NCI-H187 (cell line): Measurements from ENCODE around the gene PLXNA1.

ENCODE experiments used
- DNase-seq, 2 experiments: peaks; one replicate each; lab custom pipeline; 2025; lab: John Stamatoyannopoulos, UW

PLXNA1 gene

DNA sequence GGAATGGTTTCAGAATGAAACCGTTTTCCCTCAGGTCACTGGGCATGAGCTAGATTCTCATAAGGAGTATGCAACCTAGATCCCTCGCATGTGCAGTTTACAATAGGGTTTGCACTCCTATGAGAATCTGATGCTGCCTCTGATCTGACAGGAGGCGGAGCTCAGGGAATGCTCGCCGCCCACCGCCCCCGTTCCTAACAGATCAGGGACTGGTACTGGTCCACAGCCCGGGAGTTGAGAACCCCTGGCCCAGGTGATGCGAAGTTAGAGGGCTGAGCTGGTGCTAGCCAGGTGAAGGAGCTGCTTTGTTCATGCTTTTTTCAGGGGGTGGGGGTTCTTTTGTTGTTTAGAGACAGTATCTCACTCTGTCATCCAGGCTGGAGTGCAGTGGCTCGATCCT is 15.5 kb upstream of the PLXNA1 start:
- no peak for DNase-seq

DNA sequence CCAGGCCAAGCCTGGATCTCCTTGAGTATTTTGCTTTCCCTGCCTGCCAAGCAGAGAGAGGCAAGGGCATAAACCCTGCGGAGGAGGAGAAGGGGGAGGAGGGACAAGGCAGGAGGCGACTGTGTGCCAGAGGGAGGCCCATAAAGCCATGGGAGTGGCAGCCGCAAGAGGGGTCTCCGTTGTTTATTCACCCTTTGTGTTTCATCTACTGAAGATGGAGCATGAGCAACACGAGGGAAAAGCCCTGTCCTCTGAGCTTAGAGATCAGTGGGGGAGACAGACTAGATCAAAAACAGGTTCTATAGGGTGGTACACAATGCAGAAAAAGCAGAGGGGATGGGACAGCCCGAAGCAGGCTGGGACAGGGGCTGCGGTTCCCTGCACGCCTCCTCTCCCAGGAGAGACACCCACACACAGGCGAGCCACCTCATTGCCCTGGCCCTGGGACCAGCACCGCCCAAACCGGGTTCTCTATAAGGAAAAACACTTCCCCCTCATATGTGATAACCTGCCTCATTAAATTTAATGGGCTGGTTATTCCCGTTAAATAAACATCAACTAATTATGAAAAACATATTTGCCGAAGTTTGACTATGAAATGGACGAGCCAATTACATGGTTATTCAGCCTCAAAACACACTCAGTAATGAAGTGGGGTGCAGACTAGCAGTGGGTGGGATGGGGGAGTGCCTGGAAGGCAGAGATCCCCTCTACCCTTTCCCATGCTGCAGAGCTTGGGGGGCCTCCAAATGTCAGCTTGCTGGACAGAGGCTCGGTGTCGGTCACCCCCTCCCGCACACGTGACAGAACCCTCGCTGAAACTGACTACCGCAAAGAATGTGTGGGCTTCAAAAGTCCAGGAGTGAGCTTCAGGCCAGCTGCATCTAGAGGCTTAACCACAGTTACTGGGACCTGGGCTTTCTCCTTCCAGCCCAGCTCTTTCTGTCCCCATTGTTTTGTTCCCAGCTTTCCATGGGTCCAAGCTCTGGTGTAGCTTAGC is 14.2 kb upstream of the PLXNA1 start:
- DNase-seq, result no peak

DNA sequence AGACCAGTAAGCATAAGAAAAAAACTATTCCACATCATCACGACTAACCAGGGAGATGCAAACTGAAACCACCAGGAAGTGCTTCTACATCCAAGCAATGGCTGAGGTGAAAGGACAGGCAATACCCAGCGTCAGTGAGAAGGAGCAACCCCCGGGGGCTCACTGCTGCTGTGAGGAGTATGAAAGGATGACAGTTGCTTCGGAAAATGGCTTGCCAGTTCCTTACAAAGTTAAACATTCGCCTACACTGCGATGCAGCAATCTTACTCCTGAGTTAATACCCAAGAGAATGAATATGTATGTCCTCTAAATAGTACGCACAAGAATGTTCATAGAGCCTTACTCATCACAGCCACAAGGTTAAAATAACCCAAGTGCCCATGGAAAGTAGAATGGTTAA is 13.3 kb upstream of the PLXNA1 start:
- DNase-seq, result no peak

DNA sequence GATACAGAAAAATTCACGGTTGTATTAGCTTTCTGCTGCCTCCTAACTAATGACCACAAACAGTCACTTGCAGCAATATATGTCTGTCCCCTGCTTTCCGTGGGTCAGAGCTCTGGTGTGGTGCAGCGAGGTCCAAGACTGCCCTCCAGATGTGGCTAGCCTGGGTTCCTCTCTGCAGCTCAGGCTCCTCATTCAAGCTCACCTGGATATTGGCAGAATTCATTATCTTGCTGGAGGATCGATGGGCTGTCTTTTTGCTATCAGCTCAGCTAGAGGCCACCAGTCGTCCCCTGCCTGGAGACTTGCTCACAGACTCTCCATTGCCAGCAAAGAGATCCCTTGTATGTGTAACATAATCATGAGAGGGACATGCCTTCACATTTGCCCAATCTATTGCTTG is 12.8 kb upstream of the PLXNA1 start:
- DNase-seq, result no peak

DNA sequence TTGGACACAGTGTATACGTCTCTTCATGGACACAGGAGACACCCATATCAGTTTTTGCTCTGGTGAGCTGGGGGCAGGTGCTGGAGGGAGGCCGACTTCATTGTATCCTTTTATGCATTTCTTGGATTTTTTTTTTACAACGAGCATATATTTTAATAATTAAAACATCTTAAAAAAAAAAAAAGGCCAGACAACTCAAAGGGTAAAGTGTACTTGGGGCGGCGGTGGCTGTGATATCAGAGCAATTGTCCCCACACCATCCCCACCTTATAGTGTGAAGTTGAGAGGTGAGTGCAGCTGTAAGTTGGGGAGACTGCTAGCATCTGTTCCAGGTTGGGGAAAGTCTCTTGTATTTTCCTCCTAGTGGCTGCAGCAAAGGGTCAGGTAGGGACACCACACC is 12.0 kb upstream of the PLXNA1 start:
- DNase-seq, result no peak

DNA sequence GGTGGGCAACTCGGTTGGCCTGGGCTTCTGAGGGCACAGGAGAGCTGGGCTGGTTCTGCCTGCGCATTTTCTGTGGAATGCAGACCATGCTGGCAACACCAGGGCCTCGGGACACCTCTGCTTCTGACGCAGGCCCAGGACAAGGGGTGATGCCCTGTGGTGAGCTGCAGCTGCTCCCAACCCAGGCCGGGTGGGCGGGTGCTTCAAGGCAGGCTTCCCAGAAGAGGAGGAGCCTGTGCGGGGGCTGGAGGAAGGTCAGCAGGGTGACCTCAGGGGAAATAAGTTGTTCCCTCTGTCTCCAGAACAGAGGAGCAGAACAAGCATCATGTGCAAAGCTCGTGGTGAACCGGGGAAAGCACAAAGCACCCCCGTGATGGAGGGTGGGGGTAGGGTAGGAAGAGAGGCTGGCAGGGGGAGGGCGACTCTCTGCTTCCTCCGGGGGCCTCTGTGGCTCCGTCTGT is 11.0 kb upstream of the PLXNA1 start:
- DNase-seq, result no peak

DNA sequence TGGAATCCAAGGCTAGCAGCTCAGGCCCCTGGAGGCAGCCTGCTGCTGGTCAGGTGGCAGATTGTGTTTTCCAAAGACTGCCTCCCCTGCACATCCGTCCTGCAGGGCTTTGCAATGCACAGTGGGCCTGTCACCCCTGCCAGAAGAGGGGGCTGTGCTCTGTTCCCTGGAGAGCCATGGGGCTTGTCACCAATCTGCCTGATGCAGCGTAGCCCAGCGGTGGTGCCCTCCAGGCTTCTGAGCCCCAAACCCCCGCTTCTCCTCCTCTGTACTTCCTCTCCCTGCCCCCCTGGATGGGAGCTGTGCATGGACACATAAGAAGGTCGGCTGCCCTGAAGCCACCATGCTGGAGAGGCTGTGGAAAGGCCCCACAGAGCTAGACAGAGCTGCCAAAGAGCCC is 10.0 kb upstream of the PLXNA1 start:
- no peak for DNase-seq

DNA sequence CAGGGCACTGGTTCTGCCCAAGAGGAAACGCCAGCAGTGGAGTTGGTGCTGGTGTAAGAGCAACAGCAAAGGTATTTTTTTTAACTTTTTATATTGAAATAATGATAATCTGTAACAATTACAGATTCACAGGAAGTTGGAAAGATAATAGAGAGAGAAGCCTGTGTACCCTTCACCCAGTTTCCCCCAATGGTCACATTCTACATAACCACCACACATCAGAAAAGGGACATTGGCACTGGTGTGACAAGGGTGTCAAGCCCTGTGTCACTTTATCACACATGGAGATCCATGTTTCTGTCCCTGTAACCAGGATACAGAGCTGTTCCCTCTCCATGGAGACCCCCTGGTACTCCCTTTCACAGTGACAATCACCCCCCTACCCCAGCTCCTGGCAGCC is 9.1 kb upstream of the PLXNA1 start:
- no peak for DNase-seq

DNA sequence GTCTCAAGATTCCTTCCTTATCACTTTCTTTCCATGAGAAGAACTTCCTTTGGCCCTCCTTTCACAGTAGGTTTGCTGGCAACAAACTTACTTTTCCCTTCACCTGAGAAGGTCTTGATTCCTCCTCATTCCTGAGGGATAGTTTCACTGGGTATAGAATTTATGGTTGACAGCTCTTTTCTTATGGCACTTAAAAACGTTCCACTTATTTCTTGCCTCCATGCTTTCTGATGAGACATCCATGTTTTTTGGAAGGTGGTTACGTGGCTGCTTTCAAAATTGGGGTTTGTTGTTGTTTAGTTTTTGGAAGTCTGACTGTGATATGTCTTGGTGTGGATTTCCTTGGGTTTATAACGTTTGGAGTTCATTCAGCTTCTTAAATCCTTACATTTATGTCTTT is 8.2 kb upstream of the PLXNA1 start:
- no peak for DNase-seq

DNA sequence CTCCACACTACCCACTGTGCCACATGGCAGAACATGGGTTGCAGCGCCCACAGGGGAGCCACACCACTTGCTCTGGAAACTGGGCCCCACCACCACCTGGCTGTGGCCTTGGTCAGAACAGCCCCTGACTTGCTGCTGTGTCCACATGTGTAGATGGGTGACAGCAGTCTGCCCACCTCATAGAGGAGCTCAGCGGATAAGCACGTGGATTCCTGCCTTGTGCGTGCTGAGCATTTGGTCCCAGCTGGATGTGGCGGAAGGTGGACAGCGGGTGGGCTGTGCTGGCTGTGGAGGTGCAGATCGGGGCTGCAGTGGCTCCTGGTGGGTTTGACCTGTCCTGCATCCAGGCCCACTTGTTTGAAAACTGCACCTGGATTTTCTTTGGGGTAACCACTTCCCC is 6.0 kb upstream of the PLXNA1 start:
- DNase-seq, result no peak

DNA sequence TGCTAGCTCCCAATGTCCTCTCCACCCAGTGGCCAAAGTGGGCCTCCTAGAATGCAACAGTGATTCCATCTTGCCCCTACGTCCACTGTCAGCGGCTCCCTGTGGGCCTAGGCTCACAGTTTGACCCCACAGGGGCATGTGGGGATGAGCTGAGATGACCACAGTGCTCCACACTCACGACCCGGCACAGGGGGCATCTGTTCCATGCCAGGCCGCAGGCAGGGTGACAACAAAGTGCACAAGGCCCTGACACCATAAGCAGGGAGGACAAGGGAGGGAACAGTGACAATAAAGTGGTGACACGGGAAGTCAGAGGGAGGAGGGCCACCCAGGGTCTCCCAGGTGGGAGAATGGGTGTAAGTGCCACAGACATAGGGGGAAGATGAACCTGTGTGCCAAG is 5.1 kb upstream of the PLXNA1 start:
- DNase-seq, result no peak

DNA sequence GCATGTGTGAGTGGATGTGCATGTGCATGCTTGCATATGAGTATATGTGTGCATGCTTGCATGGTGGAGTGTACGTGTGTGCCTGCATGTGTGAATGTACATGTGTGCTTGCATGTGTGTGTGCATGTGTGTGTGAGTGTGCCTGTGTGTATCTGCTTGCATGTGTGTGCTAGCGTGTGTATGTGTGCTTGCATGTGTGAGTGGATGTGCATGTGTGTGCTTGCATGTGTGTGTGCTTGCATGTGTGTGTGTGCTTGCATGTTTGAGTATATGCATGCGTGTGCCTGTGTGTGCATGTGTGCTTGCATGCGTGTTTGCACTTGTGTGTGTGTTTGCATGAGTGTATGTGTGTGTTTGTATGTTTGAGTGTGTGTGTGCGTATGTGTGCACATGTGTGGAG is 4.6 kb upstream of the PLXNA1 start:
- no peak for DNase-seq

DNA sequence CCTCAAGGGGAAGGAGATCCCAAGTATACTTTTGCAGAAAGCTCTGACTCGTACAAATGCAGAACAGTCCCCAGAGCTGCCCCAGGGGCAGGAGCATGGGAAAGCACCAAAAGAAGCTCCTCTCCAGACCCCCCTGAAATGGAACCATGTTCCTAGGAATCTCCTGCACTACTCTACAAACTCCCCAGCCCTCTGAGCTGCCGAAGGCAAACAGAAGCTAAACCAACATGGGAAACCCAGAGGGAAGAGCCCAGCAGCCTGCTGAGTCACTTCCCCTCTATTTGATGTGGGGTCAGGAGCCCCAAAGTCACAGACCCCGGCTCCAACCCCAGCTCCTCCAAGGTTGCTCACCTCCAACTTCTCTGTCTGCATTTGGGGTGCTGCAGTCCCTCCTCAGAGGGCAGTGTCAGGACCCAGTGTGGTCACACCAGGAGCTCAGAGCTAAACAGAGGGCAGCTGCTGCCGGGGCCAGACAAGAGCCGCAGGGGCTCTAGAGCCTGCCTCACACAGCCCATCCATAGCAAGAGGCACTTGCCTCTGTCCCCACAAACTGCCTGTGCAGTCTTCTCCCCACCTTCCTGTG is 3.8 kb upstream of the PLXNA1 start:
- no peak for DNase-seq

DNA sequence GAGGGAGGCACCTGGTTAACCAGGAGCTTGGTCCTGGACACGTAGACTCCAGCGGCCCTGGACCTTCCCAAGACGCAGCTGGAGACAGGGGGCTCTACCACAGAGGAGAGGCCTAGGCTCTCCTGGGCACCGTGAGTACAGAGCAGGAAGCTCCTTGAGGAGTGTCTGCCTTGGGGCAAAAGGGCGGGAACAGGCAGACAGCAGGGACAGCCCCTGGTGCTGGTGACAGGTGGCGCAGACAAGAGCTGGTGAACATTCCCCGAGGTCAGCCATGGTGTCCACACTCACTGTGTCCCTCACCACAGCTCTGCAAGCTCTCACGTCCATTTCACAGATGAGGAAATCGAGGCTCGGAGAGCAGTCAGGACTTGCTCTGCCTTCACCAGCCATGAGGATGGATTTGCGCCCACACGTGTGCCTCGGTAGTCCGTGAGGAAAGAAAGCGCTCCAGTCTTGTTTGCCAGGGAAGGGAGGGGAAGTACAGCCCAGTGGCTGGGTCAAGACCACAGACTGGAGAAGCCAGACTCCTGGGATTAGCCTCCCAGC is 2.6 kb upstream of the PLXNA1 start:
- DNase-seq, result no peak

DNA sequence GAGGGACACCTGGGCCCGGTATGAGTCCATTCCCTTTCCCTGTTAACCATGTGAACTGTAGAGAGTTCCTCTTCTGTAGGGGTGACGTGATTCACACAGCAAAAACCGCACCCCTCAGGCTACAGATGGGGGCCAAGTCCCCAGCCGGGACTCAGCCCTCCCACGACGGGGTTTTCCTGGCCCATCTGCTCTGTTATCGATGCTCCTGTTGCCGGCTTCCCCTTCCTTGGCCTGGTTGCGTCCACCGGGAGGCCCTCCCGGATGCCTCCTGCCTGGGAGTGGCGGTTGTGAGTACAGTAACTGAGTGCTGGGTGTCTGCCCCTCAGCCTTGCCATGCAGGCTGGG is 817 bp upstream of the PLXNA1 start:
- DNase-seq, result no peak

DNA sequence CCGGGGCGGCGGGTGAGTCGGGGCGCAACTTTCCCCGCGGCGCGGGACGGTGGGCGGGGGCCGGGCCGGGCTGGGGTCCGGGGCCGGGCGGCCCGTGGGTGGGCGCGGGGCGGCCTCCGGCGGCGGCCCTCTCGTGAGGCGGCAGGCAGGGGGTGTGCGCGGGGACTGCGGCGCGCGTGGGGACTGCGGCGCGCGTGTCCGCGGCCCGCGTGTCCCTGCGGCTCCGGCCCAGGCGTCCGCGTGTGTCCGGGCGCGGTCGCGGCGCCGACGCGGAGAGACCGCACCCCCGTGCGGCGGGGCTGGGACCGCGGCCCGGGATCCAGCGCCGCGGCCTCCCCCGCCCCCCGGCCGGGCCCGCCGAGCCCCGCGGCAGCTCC is 349 bp downstream of the PLXNA1 start:
- no peak for DNase-seq

DNA sequence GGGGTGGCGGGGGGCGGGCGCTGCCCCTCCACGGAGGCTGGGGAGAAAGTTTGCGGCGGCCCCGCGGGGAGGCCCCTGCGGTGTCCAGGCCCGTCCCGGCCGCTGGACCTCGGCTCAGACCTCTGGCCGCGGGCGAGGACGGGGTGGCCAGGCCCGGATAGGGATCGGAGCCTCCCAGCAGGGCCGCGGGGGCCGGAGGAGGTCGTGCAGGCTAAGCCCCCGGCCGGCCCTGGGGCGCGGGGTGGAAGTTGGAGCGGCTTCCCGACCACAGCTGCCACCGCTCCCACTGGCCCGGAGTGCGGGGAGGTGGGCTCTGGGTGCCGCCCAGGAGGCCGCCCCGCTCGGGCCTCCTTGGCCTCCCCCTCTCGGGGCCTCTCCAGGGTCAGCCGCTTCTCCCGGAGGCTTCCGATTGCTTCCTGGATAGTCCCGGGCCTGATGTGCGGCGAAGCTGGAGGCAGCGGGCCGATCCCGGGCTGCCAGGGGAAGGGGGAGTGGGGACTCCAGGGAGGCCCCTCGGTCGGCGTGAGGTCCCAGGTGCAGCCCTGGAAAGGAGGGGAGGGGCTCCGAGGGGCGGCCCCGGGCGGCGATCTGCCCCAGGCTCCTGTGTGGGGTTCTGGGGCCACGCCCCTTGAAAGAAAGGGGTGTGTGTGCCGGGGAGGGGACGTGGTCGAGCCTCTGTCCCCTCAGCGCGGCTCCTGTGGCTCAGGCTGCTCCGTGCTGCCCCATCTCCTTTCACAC is 907 bp downstream of the PLXNA1 start:
- DNase-seq, result no peak

DNA sequence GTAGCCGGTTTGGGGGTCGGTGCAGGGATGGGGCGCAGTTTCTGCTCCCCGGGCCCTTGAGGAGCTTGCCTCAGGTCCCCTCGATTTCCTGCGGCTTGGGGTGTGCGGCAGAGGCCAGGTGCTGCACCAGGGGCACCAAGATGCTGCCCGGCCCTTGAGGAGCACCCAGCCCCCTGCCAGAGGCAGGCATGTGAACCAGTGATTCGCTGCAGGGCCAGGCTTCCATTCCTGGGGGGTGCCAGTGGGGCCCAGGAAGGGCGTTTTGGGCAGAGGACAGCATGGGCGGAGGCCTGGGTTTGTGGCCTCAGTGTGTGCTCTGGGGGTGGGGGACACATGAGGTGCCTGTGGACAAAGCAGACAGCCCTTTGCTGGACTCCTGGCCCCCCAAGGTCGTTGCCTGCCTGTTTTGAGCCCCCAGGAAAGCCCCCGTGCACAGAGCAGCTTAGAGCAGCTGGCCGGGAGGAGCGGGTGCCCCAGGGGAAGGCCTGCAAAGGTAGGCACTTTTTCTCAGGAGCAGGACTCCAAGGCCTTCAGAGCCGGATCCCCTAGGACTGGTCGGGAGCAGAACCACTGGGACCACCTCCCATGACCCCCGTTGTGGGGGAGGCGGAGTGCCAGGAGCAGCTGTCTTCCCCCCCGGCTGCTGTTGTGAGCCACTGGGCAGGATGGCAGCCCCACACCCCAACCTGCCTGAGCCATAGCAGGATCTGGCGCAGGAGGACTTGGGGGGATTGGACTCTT is 1.6 kb downstream of the PLXNA1 start:
- DNase-seq, result no peak

DNA sequence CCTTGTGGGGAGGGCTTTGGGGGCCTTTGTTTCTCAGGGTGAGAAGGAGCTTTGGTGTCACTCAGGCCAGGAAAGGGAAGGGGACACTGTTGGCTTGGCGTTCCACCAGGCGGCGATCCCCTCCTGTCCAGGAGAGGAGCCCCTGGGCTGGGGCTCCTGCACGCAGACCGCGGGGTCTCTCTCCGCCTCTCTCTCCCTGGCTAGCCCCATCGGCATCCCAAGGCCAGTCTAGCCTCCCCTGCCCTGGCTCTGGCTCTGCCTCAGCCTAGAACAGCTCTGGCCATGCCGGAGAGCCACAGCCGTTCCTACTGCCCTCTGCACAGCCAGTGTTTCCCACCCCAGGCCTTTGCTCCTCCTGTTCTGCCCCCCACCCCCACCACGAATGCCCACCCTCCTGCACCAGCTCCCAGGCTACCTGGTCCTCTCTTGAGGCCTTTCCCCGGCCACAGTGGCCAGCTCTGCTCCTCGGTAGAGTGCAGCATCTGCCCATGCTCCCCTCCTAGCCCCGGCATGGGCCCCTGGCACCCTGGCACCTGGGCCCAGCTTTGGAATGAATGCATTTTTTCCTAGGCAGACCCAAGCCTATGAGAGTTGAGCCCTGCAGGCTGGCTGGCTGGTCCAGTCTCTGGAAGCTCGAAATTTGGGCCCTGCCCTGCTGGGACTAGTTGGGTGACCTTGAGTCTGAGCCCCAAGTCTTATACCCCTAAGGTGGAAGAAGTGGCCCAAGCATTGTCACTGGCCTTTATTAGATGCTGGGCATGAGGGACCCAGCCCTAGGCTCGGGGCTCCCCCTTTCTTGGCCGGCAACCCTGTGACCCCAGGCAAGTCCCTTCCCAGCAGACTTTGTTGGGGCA is 2.4 kb downstream of the PLXNA1 start:
- no peak for DNase-seq

DNA sequence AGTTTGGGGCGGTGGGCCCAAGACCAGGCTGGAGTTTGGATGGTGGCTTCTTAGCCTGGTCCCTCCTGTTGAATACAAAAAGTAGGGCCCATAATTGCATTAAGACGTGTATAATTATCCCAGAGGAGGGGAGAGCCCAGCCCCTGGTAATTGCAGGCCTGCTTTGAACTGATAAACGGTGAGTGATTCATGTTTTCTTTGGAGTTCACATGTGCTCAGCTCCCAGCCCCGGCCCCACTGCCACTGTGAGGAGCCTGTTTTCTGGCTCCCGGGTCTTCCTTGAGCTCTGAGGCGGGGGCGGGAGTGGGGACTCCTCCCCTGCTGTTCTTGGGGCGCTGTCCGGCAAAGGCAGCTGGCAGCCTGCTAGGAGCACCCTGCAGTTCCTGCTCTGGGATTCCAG is 3.1 kb downstream of the PLXNA1 start:
- DNase-seq, result no peak

DNA sequence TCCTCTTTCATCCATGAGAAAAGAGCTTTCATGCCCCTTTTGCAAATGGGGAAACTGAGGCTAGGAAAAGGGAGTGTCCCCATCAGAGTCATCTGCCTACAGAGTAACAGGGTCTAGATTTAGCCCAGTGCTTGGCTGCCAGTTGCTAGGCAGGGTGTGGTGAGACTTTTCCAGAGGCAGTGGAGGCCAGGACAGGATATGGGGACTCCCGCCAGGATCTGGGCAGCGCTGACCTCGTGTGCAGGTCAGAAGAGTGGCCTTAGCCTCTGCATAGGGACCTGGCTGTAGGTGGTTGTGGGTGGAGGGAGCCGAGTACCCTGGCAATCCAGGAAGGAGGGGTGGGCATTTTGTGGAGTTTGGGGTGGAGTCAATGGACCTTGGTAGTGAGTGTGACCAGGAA is 4.2 kb downstream of the PLXNA1 start:
- no peak for DNase-seq
